ENCODE measurements around the gene NKX1-2. TPM values are rescaled to one million over a fixed set of nuclear protein-coding genes. Genes with fewer than 3 reads are reported as not detected.

The NKX1-2 gene
- total RNA-seq, 1 experiment from 2014 or later, result 3.4 TPM

DNA sequence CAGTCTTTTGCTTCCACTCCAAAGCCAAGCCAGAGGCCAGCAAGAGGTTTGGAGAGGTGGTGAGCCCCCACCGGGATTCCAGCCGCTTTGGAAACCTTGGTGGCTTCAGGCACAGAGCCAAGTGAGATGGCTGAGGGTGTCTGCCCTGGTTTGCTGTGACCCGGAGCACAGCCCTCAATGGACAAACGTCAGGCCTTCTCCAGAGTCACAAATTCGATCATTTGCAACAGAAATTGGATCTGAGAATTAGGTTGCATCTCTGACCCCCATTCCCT is 885 bp upstream of the NKX1-2 start:
- ATAC-seq (no peak), DNase-seq (ENCODE audit: low read depth, low spot score) (no peak)
- peak overlapping the region; percentile 89 for H2AFZ ChIP-seq (ENCODE audit: low read depth, low read length, poor library complexity, severe bottlenecking)
- ChIA-PET POLR2A (no interaction called here), CTCF (no interaction called here), RAD21 (ENCODE audit: low non-redundant PET in 1 of 2, low total read pairs in 2 of 2, uncharacterized antibody in 2 of 2, unreplicated experiment in 2 of 2) (no interaction called here)
- intact Hi-C loops (cut with micrococcal nuclease), result no loop called here
- peaks cover 11 to 19% of the 10 kb centered on the region in 2 experiments for H3K4me1 ChIP-seq (ENCODE audit: control insufficient read depth in 1 of 2, insufficient read depth in 2 of 2, low read length in 2 of 2)
- H3K9ac ChIP-seq (ENCODE audit: low read length), result no peak overlapping the region
- H3K27me3 ChIP-seq (ENCODE audit: insufficient read depth, low read length), result no peaks in the 10 kb centered on the region; the same call in 1 of the 2 replicates
- H4K20me1 ChIP-seq (ENCODE audit: insufficient read depth), result no peaks in the 10 kb centered on the region
- H3K4me3 ChIP-seq (replicated peaks in 1 of 2; ENCODE audit: low read depth in 1 of 2, low read length in 2 of 2), result no peak overlapping the region; a peak in 1 of 4 replicates
- H3K27ac ChIP-seq (ENCODE audit: low read depth, low read length), result no peak overlapping the region
- no peaks in the 10 kb centered on the region for H3K9me2 ChIP-seq (ENCODE audit: insufficient read depth)
- no peaks in the 10 kb centered on the region for H3K9me3 ChIP-seq (ENCODE audit: control insufficient read depth in 1 of 2, insufficient read depth in 1 of 2, low read depth in 1 of 2, low read length in 2 of 2)
- H3K36me3 ChIP-seq (ENCODE audit: control insufficient read depth in 1 of 2, insufficient read depth in 2 of 2, low read length in 2 of 2), result no peaks in the 10 kb centered on the region
- H3K4me2 ChIP-seq (ENCODE audit: low read length), result peak overlapping the region; percentile 95
- no TSS peak for BruUV-seq (replicated peaks)
- TF ChIP-seq REST (IDR thresholded peaks at IDR 0.05; ENCODE audit: low read depth) (no peak), SP1 (IDR thresholded peaks at IDR 0.05; ENCODE audit: low read depth) (no peak), ZNF274 (IDR thresholded peaks at IDR 0.05; ENCODE audit: low read depth, low read length) (no peak), SIN3A (IDR thresholded peaks at IDR 0.05; ENCODE audit: low read depth) (no peak), SRF (IDR thresholded peaks at IDR 0.05; ENCODE audit: low read depth) (no peak), EGR1 (IDR thresholded peaks at IDR 0.05; ENCODE audit: low read depth) (no peak), TCF7L2 (IDR thresholded peaks at IDR 0.05; ENCODE audit: borderline replicate concordance, extremely low read depth, insufficient read depth, insufficient read length) (no peak), CTCF (IDR thresholded peaks at IDR 0.05 in 2 of 3, conservative IDR thresholded peaks at IDR 0.05 in 1 of 3; ENCODE audit: borderline replicate concordance in 1 of 3, insufficient read depth in 1 of 3, low read depth in 2 of 3, low read length in 2 of 3) (no peak), POLR2A (IDR thresholded peaks at IDR 0.05; ENCODE audit: borderline replicate concordance, extremely low read depth, insufficient read depth, insufficient read length) (no peak), ZBTB33 (IDR thresholded peaks at IDR 0.05; ENCODE audit: extremely low read depth, insufficient replicate concordance, low read length) (no peak), POLR2AphosphoS5 (IDR thresholded peaks at IDR 0.05; ENCODE audit: low read depth, low read length) (no peak), EZH2phosphoT487 (IDR thresholded peaks at IDR 0.05; ENCODE audit: borderline replicate concordance) (no peak), ZFX (IDR thresholded peaks at IDR 0.05) (no peak)
- TF ChIP-seq, protein P1, sequence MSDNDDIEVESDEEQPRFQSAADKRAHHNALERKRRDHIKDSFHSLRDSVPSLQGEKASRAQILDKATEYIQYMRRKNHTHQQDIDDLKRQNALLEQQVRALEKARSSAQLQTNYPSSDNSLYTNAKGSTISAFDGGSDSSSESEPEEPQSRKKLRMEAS (IDR thresholded peaks at IDR 0.05), result no peak
- no peaks in the 10 kb centered on the region for H3K79me2 ChIP-seq (ENCODE audit: insufficient read depth, low read length)
